AG04449 (cell line): ENCODE measurements around the gene BEND6.

Source experiments
- CTCF ChIA-PET: fragments of 350-600 bp; formaldehyde crosslinking; extraction: SDS; loops from one replicate; lab custom pipeline; 2021; ENCODE audit warnings: antibody characterized with exemption; lab: Yijun Ruan, JAX
- POLR2A ChIA-PET: fragments of 400-600, 350-600 bp; formaldehyde crosslinking; extraction: SDS; loops from one replicate; lab custom pipeline; 2020; ENCODE audit warnings: antibody characterized with exemption, inconsistent platforms; lab: Yijun Ruan, JAX
- DNase-seq: peaks from one replicate; pipeline ENCODE4 v3.0.0-alpha.2; 2010; ENCODE audit warnings: low read depth, low spot score
- H3K4me3 ChIP-seq: 2 replicates; pipeline ENCODE4 v1.5.1; 2011; ENCODE audit warnings: low read depth, mild to moderate bottlenecking, control low read depth, low read length
- CTCF ChIP-seq: IDR thresholded peaks from one replicate; pipeline ENCODE4 v1.5.1; 2011; ENCODE audit warnings: mild to moderate bottlenecking, moderate library complexity, low read length, control low read depth, inconsistent platforms; ENCODE audit not compliant: insufficient read depth; ENCODE audit errors: missing control alignments

BEND6 gene

DNA sequence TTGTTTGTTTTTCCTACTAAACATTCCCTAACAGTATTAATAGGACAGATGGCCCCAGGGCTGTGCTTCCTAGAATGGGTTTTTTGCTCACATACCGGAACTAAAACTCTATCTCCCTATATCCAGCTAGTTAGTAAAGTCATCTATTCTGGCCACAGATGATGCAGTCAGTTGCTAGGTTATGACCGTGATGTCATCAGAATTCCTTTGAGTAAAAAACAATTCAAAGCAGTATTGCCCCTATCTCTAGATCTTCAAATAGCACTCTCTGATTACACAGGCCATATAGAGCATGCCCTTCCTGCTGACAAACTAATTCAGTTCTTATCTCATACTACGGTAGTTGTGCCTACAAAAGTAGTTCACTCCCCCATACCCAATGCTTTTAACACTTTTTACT is 117.2 kb downstream of the BEND6 start:
- no peak for DNase-seq
- ChIA-PET CTCF (interaction anchor here (1.1 kb wide), 1 partner anchor 11 kb away, joined by 3 read pairs; no protein-coding TSS in a partner anchor), POLR2A (no interaction called here)

GRCh38 chr6:57074383-57074782 is 119.5 kb downstream of the BEND6 start:
- CTCF ChIA-PET = no interaction called here
- POLR2A ChIA-PET = no interaction called here
- DNase-seq = no peak
- H3K4me3 ChIP-seq = no peak overlapping the region
- TF ChIP-seq CTCF = no peak

More for the DNA sequence above, 117.2 kb downstream of the BEND6 start:
- no peak for TF ChIP-seq CTCF
- H3K4me3 ChIP-seq = no peak overlapping the region

DNA sequence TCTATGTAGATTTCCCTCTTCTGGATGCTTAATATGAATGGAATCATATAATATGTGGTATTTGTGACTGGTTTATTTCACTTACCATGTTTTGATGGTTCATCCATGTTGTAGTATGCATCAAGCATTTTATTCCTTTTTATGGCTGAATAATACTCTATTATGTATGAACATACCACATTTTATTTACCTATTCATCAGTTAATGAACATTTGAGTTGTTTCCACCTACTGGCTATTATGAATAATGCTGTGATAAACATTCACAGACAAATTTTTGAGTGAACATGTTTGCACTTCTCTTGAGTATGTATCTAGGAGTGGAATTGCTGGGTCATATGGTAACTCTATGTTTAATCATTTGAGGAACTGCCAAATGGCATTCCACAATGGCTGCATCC is 120.2 kb downstream of the BEND6 start:
- no peak for DNase-seq
- ChIA-PET CTCF (no interaction called here), POLR2A (no interaction called here)
- no peak for TF ChIP-seq CTCF
- no peak overlapping the region for H3K4me3 ChIP-seq
